ENCODE data around the gene IBTK. TPM values are rescaled to one million over a fixed set of nuclear protein-coding genes. Genes with fewer than 3 reads are reported as not detected.

Gene IBTK
- total and polyA plus RNA-seq, 2 donors from 2014 or later: 17.2 to 38.4 TPM

DNA sequence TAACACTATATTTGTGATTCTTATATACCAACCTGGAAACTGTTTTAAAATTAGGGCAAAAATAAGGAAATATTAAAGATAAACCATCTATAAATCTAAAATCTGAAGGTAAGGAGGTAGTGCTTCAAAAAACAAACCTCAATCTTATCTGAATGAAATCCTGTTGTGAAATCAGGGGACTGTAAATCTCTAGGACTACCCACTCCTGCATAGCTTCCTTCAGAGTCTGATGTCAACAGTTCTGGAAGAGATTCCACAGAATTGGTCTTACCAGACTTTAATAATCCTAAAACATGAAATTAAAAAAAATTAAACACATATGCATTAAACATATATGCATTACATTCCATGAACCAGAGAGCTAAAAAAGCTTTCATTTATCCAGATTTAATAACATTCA is 51.4 kb downstream of the IBTK start:
- intact Hi-C loops (cut with DNase I): no loop called here
- no peak for DNase-seq

DNA sequence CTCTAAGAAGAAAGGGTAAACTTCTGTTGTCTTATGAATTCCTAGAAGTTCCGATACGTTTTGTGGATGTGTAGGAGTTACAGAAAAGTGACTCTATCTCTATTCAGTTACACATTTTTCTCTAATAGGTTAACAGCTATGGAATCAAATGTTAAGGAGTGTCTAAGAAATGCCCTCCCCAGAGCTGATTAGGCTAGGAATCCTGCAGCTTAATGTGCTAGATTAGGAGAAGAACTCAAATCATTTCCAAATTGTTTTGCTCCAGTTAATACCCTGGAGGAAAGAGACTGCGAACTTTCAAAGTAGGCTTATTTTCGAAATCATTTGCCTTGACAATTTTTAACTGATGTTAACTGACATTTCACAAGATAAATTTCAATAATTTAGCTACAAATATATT is 51.9 kb downstream of the IBTK start:
- H3K4me3 ChIP-seq (ENCODE audit: low read length in 3 of 3): no peak overlapping the region
- H3K36me3 ChIP-seq (ENCODE audit: control insufficient read depth in 2 of 3, insufficient read depth in 3 of 3, low read length in 3 of 3): peaks cover 8 to 34% (median 22%) of the 10 kb centered on the region in 3 donors
- H3K9ac ChIP-seq (ENCODE audit: low read length in 3 of 3): no peak overlapping the region
- DNase-seq (no peak), FAIRE-seq (no peak)
- no peaks in the 10 kb centered on the region for H3K4me1 ChIP-seq (ENCODE audit: control insufficient read depth in 2 of 3, insufficient read depth in 2 of 3, low read depth in 1 of 3, low read length in 3 of 3)
- TF ChIP-seq, protein P1, sequence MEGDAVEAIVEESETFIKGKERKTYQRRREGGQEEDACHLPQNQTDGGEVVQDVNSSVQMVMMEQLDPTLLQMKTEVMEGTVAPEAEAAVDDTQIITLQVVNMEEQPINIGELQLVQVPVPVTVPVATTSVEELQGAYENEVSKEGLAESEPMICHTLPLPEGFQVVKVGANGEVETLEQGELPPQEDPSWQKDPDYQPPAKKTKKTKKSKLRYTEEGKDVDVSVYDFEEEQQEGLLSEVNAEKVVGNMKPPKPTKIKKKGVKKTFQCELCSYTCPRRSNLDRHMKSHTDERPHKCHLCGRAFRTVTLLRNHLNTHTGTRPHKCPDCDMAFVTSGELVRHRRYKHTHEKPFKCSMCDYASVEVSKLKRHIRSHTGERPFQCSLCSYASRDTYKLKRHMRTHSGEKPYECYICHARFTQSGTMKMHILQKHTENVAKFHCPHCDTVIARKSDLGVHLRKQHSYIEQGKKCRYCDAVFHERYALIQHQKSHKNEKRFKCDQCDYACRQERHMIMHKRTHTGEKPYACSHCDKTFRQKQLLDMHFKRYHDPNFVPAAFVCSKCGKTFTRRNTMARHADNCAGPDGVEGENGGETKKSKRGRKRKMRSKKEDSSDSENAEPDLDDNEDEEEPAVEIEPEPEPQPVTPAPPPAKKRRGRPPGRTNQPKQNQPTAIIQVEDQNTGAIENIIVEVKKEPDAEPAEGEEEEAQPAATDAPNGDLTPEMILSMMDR (IDR thresholded peaks at IDR 0.05; ENCODE audit: borderline replicate concordance, extremely low read depth, insufficient read depth): no peak
- intact Hi-C loops (cut with DNase I): no loop called here
- no peak overlapping the region for H3K27ac ChIP-seq (ENCODE audit: low read depth in 2 of 2, low read length in 2 of 2)
- H3K27me3 ChIP-seq (ENCODE audit: control insufficient read depth, insufficient read depth, low read length): no peaks in the 10 kb centered on the region
- no peaks in the 10 kb centered on the region for H3K9me3 ChIP-seq (ENCODE audit: control insufficient read depth in 2 of 3, insufficient read depth in 1 of 3, low read length in 3 of 3)

More for the DNA sequence above, 51.4 kb downstream of the IBTK start:
- no peaks in the 10 kb centered on the region for H3K27me3 ChIP-seq (ENCODE audit: control insufficient read depth, insufficient read depth, low read length)
- no peak overlapping the region for H3K4me3 ChIP-seq (ENCODE audit: low read length in 3 of 3)
- no peak for FAIRE-seq
- H3K9me3 ChIP-seq (ENCODE audit: control insufficient read depth in 2 of 3, insufficient read depth in 1 of 3, low read length in 3 of 3): no peaks in the 10 kb centered on the region
- no peaks in the 10 kb centered on the region for H3K4me1 ChIP-seq (ENCODE audit: control insufficient read depth in 2 of 3, insufficient read depth in 2 of 3, low read depth in 1 of 3, low read length in 3 of 3)
- H3K27ac ChIP-seq (ENCODE audit: low read depth in 2 of 2, low read length in 2 of 2): no peak overlapping the region
- TF ChIP-seq, protein P1 (IDR thresholded peaks at IDR 0.05; ENCODE audit: borderline replicate concordance, extremely low read depth, insufficient read depth): no peak
- H3K9ac ChIP-seq (ENCODE audit: low read length in 3 of 3): no peak overlapping the region
- peaks cover 8 to 33% (median 22%) of the 10 kb centered on the region in 3 donors for H3K36me3 ChIP-seq (ENCODE audit: control insufficient read depth in 2 of 3, insufficient read depth in 3 of 3, low read length in 3 of 3)

DNA sequence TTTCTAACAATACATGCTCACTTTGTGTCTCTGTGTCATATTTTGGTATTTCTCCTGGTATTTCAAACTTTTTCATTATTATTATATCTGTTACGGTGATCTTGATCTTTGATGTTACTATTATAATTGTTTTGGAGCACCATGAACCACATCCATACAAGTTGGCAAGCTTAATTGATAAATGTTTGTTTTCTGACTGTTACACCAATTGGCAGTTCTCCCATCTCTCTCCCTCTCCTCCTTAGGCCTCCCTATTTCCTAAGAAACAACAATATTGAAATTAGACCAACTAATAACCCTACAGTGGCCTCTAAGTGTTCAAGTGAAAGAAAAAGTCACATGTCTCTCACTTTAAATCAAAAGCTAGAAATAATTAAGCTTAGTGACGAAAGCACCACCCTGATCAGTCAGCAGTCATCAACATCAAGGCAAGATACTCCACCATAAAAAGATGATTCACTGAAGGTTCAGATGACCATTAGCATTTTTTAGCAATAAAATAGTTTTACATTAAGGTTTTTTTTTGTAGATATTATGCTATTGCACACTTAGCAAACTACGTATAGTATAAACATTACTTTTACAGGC is 61.5 kb downstream of the IBTK start:
- no peak overlapping the region for H3K9ac ChIP-seq (ENCODE audit: low read length in 3 of 3)
- no peaks in the 10 kb centered on the region for H3K27me3 ChIP-seq (ENCODE audit: control insufficient read depth, insufficient read depth, low read length)
- TF ChIP-seq, protein P1 (IDR thresholded peaks at IDR 0.05; ENCODE audit: borderline replicate concordance, extremely low read depth, insufficient read depth): no peak
- peaks cover 7 to 18% (median 10%) of the 10 kb centered on the region in 3 donors for H3K36me3 ChIP-seq (ENCODE audit: control insufficient read depth in 2 of 3, insufficient read depth in 3 of 3, low read length in 3 of 3)
- H3K27ac ChIP-seq (ENCODE audit: low read depth in 2 of 2, low read length in 2 of 2): no peak overlapping the region
- H3K9me3 ChIP-seq (ENCODE audit: control insufficient read depth in 2 of 3, insufficient read depth in 1 of 3, low read length in 3 of 3): no peaks in the 10 kb centered on the region
- no peak overlapping the region for H3K4me3 ChIP-seq (ENCODE audit: low read length in 3 of 3)
- intact Hi-C loops (cut with DNase I): no loop called here
- no peak for DNase-seq
- no peak for FAIRE-seq
- no peaks in the 10 kb centered on the region for H3K4me1 ChIP-seq (ENCODE audit: control insufficient read depth in 2 of 3, insufficient read depth in 2 of 3, low read depth in 1 of 3, low read length in 3 of 3)
